Activated naive CD4-positive, alpha-beta T cell treated with anti-CD3 and anti-CD28 coated beads, Interleukin-2, amount 10 ng/mL, durations not matched to agents 5 hours and 36 hours (primary cell): ENCODE results near the gene SMIM23. TPM values are rescaled to one million over a fixed set of nuclear protein-coding genes. Genes with fewer than 3 reads are reported as not detected.

ENCODE experiments used
- total RNA-seq, 2 experiments: library from RNA; stranded (reverse); gene quantifications; one replicate each; pipeline ENCODE4 v1.2.3, GENCODE V29; 2021

SMIM23 gene
- not detected for total RNA-seq

GRCh38 chr5:171785517-171785916 lies at the start of gene SMIM23:
TSS of gene SMIM23 (plus strand) at chr5:171785817. CDS start at chr5:171785872, 55 bp downstream.

Other genes with a start within 250 kb of the SMIM23 start
- 10 to 100 TPM; 27.9 to 30.7 TPM for gene FBXW11, start 220.8 kb downstream of the SMIM23 start, total RNA-seq